Common myeloid progenitor, CD34-positive (primary cell): ENCODE data around the gene PNPLA3.

ENCODE experiments used
- CTCF ChIA-PET: fragments of 350-600 bp; sonication (Branson Sonifier 250); formaldehyde crosslinking; loops from one replicate; lab custom pipeline; 2021; ENCODE audit warnings: antibody characterized with exemption; lab: Charles Lee
- POLR2A ChIA-PET: fragments of 350-600 bp; sonication (Branson Sonifier 250); formaldehyde crosslinking; loops from one replicate; lab custom pipeline; 2021; ENCODE audit warnings: antibody characterized with exemption; lab: Charles Lee
- DNase-seq, 3 donors: peaks; one replicate each; pipeline versions ENCODE4 v3.0.0 to v3.0.0-alpha.2; 2013
- H3K27ac ChIP-seq, 2 experiments: 1 replicate in 1 of 2; 2 replicates in 1 of 2; pipeline ENCODE4 v1.7.0; 2013; ENCODE audit warnings: inconsistent platforms in 2 of 2, low read length in 2 of 2, mild to moderate bottlenecking in 2 of 2, low read depth in 1 of 2, moderate library complexity in 1 of 2; ENCODE audit not compliant: severe bottlenecking in 2 of 2, insufficient read depth in 1 of 2, poor library complexity in 1 of 2
- H3K27me3 ChIP-seq, 5 experiments: replicated peaks in 2 of 5; 1 replicate in 3 of 5; 2 replicates in 2 of 5; pipeline versions ENCODE4 v1.6.1 to v1.7.0; 2013; ENCODE audit warnings: low read length in 4 of 5, mild to moderate bottlenecking in 2 of 5, moderate library complexity in 2 of 5, inconsistent platforms in 1 of 5; ENCODE audit not compliant: insufficient read depth in 5 of 5, control insufficient read depth in 4 of 5
- H3K36me3 ChIP-seq, 4 experiments: 1 replicate in 2 of 4; 2 replicates in 2 of 4; pipeline versions ENCODE4 v1.6.1 to v1.7.0; 2013; ENCODE audit warnings: low read length in 3 of 4, control low read depth in 1 of 4, mild to moderate bottlenecking in 1 of 4; ENCODE audit not compliant: control insufficient read depth in 4 of 4, insufficient read depth in 4 of 4
- H3K4me1 ChIP-seq, 4 experiments: 1 replicate in 3 of 4; 2 replicates in 1 of 4; pipeline versions ENCODE4 v1.6.1 to v1.7.1; 2013; ENCODE audit warnings: low read length in 3 of 4, mild to moderate bottlenecking in 3 of 4, control low read depth in 1 of 4, inconsistent platforms in 1 of 4, moderate library complexity in 1 of 4; ENCODE audit not compliant: control insufficient read depth in 4 of 4, insufficient read depth in 4 of 4; ENCODE audit errors: control extremely low read depth in 1 of 4
- H3K4me3 ChIP-seq, 7 experiments: 1 replicate in 4 of 7; 2 replicates in 3 of 7; pipeline versions ENCODE4 v1.5.1 to v1.7.0; 2013; ENCODE audit warnings: mild to moderate bottlenecking in 7 of 7, low read length in 6 of 7, moderate library complexity in 6 of 7, inconsistent platforms in 2 of 7, low read depth in 2 of 7, control low read depth in 1 of 7; ENCODE audit not compliant: insufficient read depth in 4 of 7, control insufficient read depth in 1 of 7; ENCODE audit errors: extremely low read depth in 1 of 7
- H3K9me3 ChIP-seq, 5 experiments: 1 replicate in 4 of 5; 2 replicates in 1 of 5; pipeline versions ENCODE4 v1.6.1 to v1.7.1; 2013; ENCODE audit warnings: low read length in 4 of 5, mild to moderate bottlenecking in 2 of 5, inconsistent platforms in 1 of 5, low read depth in 1 of 5, moderate library complexity in 1 of 5; ENCODE audit not compliant: control insufficient read depth in 4 of 5, insufficient read depth in 2 of 5; ENCODE audit errors: control extremely low read depth in 1 of 5
- WGBS: methylation state at CpG from one replicate; pipeline ENCODE4 v1.1.5; 2013; ENCODE audit not compliant: insufficient coverage; 5-methylcytosine and 5-hydroxymethylcytosine counted together

Gene PNPLA3

GRCh38 chr22:43957871-43958270 lies 34.3 kb downstream of the PNPLA3 start:
- H3K4me3 ChIP-seq, result no peak overlapping the region
- ChIA-PET POLR2A (no interaction called here), CTCF (no interaction called here)
- no peaks in the 10 kb centered on the region for H3K9me3 ChIP-seq
- H3K4me1 ChIP-seq, result peaks cover 12 to 27% (median 22%) of the 10 kb centered on the region in 4 experiments
- H3K36me3 ChIP-seq, result peaks cover 0 to 1% (median 0%) of the 10 kb centered on the region in 4 experiments
- H3K27ac ChIP-seq, result no peak overlapping the region
- 93% methylated on average over 7 of the region's 11 CpGs for WGBS
- H3K27me3 ChIP-seq, result no peaks in the 10 kb centered on the region
- no peak for DNase-seq

DNA sequence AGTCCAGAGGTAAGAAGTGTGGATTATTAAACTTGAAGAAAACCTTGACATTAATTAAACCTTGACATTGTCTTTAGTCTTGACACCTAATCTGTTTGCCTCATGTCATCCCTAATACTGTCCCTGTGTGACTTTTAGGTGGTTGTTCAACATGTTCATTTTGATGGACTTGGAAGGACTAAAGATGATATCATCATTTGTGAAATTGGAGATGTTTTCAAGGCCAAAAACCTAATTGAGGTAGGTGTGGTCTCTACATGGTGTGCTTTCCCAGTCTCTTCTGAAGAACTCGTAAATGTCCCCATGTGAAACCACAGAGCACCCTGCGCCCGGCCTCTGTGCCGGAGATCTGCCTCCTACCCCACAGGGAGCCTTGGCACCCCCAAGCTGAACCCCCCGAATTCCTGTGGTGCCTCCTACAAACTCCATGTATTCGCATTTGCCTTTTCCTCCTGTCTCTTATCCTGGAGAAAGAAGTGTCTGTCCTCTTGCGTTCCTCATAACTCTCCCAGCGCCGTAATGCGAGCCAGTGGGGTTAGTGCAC lies 40.8 kb downstream of the PNPLA3 start:
- H3K27ac ChIP-seq, result no peak overlapping the region
- peaks cover 26 to 57% (median 47%) of the 10 kb centered on the region in 4 experiments for H3K36me3 ChIP-seq
- no peaks in the 10 kb centered on the region for H3K9me3 ChIP-seq
- no peaks in the 10 kb centered on the region for H3K27me3 ChIP-seq
- WGBS, result 98% methylated on average over 9 of the region's 10 CpGs
- POLR2A ChIA-PET, result no interaction called here
- H3K4me3 ChIP-seq, result no peak overlapping the region
- CTCF ChIA-PET, result no interaction called here
- no peaks in the 10 kb centered on the region for H3K4me1 ChIP-seq
- DNase-seq, result no peak

DNA sequence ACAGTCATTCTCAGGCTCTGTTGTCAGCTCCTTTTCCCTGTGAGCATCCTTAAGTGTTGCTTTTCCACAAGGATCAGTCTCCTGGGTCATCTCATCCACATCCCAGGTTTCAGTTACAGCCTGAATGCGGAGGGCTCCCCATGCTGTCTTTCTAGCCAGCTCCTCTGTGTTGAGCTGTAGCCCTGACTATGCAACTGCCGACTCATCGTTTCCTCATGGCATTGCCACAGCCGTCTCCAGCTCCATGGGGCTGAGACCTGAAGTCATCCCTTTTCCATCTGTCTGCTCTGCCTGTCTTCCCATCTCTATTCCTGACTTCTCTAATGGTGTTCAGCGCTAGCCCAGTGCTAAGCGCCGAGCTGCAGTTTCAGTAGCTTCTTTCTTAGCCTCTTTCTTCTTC lies 43.5 kb downstream of the PNPLA3 start:
- WGBS, result 93% methylated on average over 7 of the region's 7 CpGs
- Histone ChIP-seq H3K36me3 (peaks cover 29 to 75% (median 59%) of the 10 kb centered on the region in 4 experiments), H3K27ac (no peak overlapping the region), H3K4me3 (no peak overlapping the region), H3K9me3 (no peaks in the 10 kb centered on the region), H3K4me1 (no peaks in the 10 kb centered on the region), H3K27me3 (no peaks in the 10 kb centered on the region)
- ChIA-PET POLR2A (no interaction called here), CTCF (interaction anchor here (1.2 kb wide), 1 partner anchor 21 kb away, joined by 4 read pairs; no protein-coding TSS in a partner anchor)
- no peak for DNase-seq

- H3K4me3 ChIP-seq, result no peak overlapping the region
- H3K27ac ChIP-seq, result no peak overlapping the region
- H3K9me3 ChIP-seq, result no peaks in the 10 kb centered on the region
- no peak for DNase-seq
- H3K36me3 ChIP-seq, result peaks cover 26 to 83% (median 68%) of the 10 kb centered on the region in 4 experiments
- ChIA-PET CTCF (no interaction called here), POLR2A (interaction anchor here (0.5 kb wide), 1 partner anchor 16 kb away, joined by 3 read pairs; no protein-coding TSS in a partner anchor)
- WGBS, result 95% methylated on average over 4 of the region's 7 CpGs
- no peaks in the 10 kb centered on the region for H3K27me3 ChIP-seq
- no peaks in the 10 kb centered on the region for H3K4me1 ChIP-seq
Measured at GRCh38 chr22:43968614-43969013, 45.0 kb downstream of the PNPLA3 start.

DNA sequence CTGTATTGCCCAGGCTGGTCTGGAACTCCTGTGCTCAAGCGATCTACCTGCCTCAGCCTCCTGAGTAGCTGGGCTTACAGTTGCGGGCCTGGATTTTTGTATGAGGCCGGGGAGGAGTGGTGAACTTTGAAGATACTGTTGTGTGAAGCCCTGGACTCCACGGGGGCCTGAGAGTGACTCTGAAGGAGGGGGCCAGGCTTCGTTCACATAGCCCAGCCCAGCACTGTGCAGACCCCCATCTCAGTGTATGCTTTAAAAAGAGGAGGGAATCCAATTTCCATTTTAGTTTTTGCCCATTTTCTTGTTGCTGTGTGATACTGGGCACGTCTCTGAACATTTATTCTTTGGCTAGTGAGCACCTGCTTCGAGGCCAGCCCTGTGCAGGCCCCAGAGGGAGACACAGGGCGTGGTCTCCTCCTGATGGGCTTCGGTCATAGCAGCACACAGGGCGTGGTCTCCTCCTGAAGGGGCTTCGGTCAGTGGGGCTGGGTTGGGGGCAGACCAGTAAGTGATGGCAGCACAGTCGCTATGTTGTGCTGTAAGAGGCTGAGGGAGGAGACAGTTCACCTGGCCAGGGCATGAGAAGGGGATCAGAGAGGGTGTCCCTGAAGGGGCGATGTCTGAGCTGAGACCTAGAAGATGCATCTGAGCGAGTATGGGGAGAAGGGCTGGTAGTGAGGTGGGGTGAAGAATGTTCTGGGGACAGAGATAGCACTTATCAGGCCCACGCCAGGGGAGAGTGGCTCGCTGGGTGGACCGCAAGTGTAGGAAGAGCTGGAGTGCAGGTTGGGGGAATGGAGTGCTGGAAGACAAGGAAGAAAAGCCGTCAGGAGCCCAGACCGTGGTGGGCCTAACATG lies 45.6 kb downstream of the PNPLA3 start:
- no peaks in the 10 kb centered on the region for H3K27me3 ChIP-seq
- no peaks in the 10 kb centered on the region for H3K4me1 ChIP-seq
- 91% methylated on average over 16 of the region's 19 CpGs for WGBS
- POLR2A ChIA-PET, result no interaction called here
- H3K27ac ChIP-seq, result no peak overlapping the region
- DNase-seq, result peak in 1 of 3 donors; percentile 32
- CTCF ChIA-PET, result no interaction called here
- H3K4me3 ChIP-seq, result no peak overlapping the region
- H3K9me3 ChIP-seq, result no peaks in the 10 kb centered on the region
- H3K36me3 ChIP-seq, result peaks cover 26 to 83% (median 69%) of the 10 kb centered on the region in 4 experiments

- CTCF ChIA-PET, result no interaction called here
- DNase-seq, result no peak
- Histone ChIP-seq H3K4me1 (no peaks in the 10 kb centered on the region), H3K27me3 (no peaks in the 10 kb centered on the region), H3K36me3 (peaks cover 21 to 85% (median 68%) of the 10 kb centered on the region in 4 experiments), H3K4me3 (no peak overlapping the region), H3K9me3 (no peaks in the 10 kb centered on the region), H3K27ac (no peak overlapping the region)
- POLR2A ChIA-PET, result no interaction called here
- WGBS, result 94% methylated on average over 5 of the region's 8 CpGs
Measured at GRCh38 chr22:43969989-43970755, 46.6 kb downstream of the PNPLA3 start.
